ENCODE results near the gene LRTM2. TPM values are rescaled to one million over a fixed set of nuclear protein-coding genes. Genes with fewer than 3 reads are reported as not detected.

Gene LRTM2
- total RNA-seq, 4 donors from 2014 or later, result not detected

DNA sequence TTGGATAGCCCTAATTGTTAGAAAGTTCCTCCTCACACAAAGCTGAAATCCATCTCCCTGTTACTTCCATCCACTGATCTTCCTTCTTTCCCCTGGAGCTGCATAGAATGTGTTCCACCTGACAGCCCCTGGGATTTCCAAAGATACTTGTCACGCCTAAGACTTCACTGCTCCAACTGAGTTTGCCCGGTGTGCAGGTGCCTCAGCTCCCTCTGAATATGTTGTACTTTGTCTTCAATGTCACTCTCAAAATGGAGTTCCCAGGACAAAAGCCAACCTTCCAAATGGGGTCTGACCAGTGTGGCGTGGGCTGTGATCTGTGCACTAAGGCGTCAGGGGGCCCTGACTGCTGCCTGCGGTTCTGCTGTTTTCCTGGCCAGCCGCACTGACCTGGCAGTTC, 55.2 kb downstream of the LRTM2 start:
- WGBS, 2 donors (ENCODE audit: low coverage in 1 of 2), result 55 to 80% methylated on average over 1 to 6 of the region's 6 CpGs
- H3K4me1 ChIP-seq, result no peaks in the 10 kb centered on the region
- H3K27ac ChIP-seq, result no peak overlapping the region
- no peak for ATAC-seq
- H3K4me3 ChIP-seq, result no peak overlapping the region
- H3K9me3 ChIP-seq, result no peaks in the 10 kb centered on the region
- TF ChIP-seq, protein P1, sequence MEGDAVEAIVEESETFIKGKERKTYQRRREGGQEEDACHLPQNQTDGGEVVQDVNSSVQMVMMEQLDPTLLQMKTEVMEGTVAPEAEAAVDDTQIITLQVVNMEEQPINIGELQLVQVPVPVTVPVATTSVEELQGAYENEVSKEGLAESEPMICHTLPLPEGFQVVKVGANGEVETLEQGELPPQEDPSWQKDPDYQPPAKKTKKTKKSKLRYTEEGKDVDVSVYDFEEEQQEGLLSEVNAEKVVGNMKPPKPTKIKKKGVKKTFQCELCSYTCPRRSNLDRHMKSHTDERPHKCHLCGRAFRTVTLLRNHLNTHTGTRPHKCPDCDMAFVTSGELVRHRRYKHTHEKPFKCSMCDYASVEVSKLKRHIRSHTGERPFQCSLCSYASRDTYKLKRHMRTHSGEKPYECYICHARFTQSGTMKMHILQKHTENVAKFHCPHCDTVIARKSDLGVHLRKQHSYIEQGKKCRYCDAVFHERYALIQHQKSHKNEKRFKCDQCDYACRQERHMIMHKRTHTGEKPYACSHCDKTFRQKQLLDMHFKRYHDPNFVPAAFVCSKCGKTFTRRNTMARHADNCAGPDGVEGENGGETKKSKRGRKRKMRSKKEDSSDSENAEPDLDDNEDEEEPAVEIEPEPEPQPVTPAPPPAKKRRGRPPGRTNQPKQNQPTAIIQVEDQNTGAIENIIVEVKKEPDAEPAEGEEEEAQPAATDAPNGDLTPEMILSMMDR (IDR thresholded peaks at IDR 0.05), result no peak
- TF ChIP-seq EP300 (IDR thresholded peaks at IDR 0.05) (no peak), POLR2AphosphoS5 (IDR thresholded peaks at IDR 0.05) (no peak), POLR2A (IDR thresholded peaks at IDR 0.05) (no peak)
- peaks cover 5% of the 10 kb centered on the region for H3K27me3 ChIP-seq
- no peaks in the 10 kb centered on the region for H3K36me3 ChIP-seq

GRCh38 chr12:1876086-1876485, 55.7 kb downstream of the LRTM2 start:
- H3K4me1 ChIP-seq, result no peaks in the 10 kb centered on the region

GRCh38 chr12:1877169-1877878, 57.0 kb downstream of the LRTM2 start:
- WGBS, 2 donors (ENCODE audit: low coverage in 1 of 2), result 84 to 92% methylated on average over 4 to 7 of the region's 8 CpGs
- no peak for ATAC-seq
- no peak for TF ChIP-seq POLR2AphosphoS5 (IDR thresholded peaks at IDR 0.05)
- TF ChIP-seq POLR2A (IDR thresholded peaks at IDR 0.05), result no peak
- TF ChIP-seq, protein P1 (IDR thresholded peaks at IDR 0.05), result no peak
- TF ChIP-seq EP300 (IDR thresholded peaks at IDR 0.05), result no peak
- Histone ChIP-seq H3K27me3 (peaks cover 5% of the 10 kb centered on the region), H3K9me3 (no peaks in the 10 kb centered on the region), H3K4me3 (no peak overlapping the region), H3K4me1 (no peaks in the 10 kb centered on the region), H3K36me3 (no peaks in the 10 kb centered on the region), H3K27ac (no peak overlapping the region)

More at GRCh38 chr12:1876086-1876485, 55.7 kb downstream of the LRTM2 start:
- Histone ChIP-seq H3K4me3 (no peak overlapping the region), H3K9me3 (no peaks in the 10 kb centered on the region), H3K27ac (no peak overlapping the region), H3K27me3 (peaks cover 5% of the 10 kb centered on the region), H3K36me3 (no peaks in the 10 kb centered on the region)
- no peak for ATAC-seq
- TF ChIP-seq POLR2AphosphoS5 (IDR thresholded peaks at IDR 0.05), result no peak
- TF ChIP-seq POLR2A (IDR thresholded peaks at IDR 0.05), result no peak
- no peak for TF ChIP-seq EP300 (IDR thresholded peaks at IDR 0.05)
- TF ChIP-seq, protein P1 (IDR thresholded peaks at IDR 0.05), result no peak
- WGBS, 2 donors (ENCODE audit: low coverage in 1 of 2), result 47 to 54% methylated on average over 2 to 3 of the region's 3 CpGs

DNA sequence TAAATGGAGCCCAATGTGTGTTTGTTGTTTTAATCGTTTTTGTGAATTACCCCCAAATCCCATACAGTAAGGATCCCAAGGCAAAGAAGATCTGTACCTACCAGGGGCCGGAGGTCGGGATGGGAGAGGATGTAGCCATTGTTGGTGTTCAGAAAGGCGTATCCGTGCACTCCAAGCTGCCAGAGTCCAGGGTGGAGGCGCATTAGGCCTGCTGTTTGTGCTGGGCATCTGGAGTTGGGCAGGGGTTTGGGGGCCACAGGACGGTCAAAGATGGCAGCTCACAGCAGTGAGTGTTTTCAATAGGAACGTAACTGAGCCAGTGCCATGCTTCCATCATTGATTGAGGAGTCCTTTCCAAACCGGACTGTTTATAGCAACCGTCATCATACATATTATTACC, 57.8 kb downstream of the LRTM2 start:
- no peaks in the 10 kb centered on the region for H3K36me3 ChIP-seq
- no peak overlapping the region for H3K27ac ChIP-seq
- no peak for ATAC-seq
- no peaks in the 10 kb centered on the region for H3K9me3 ChIP-seq
- no peak overlapping the region for H3K4me3 ChIP-seq
- 94 to 98% methylated on average over 4 to 7 of the region's 10 CpGs for WGBS, 2 donors (ENCODE audit: low coverage in 1 of 2)
- H3K27me3 ChIP-seq, result peaks cover 5% of the 10 kb centered on the region
- no peaks in the 10 kb centered on the region for H3K4me1 ChIP-seq
- TF ChIP-seq POLR2AphosphoS5 (IDR thresholded peaks at IDR 0.05) (no peak), EP300 (IDR thresholded peaks at IDR 0.05) (no peak), POLR2A (IDR thresholded peaks at IDR 0.05) (no peak)
- TF ChIP-seq, protein P1 (IDR thresholded peaks at IDR 0.05), result no peak

- H3K4me1 ChIP-seq, result no peaks in the 10 kb centered on the region
- H3K36me3 ChIP-seq, result no peaks in the 10 kb centered on the region
- peaks cover 5% of the 10 kb centered on the region for H3K27me3 ChIP-seq
- 90% methylated on average over 2 of the region's 5 CpGs; no CpG with 5 or more reads in 1 of the 2 donors for WGBS, 2 donors (ENCODE audit: low coverage in 1 of 2)
- no peak overlapping the region for H3K27ac ChIP-seq
- no peak overlapping the region for H3K4me3 ChIP-seq
- no peaks in the 10 kb centered on the region for H3K9me3 ChIP-seq
- no peak for ATAC-seq
- TF ChIP-seq POLR2AphosphoS5 (IDR thresholded peaks at IDR 0.05) (no peak), POLR2A (IDR thresholded peaks at IDR 0.05) (no peak), EP300 (IDR thresholded peaks at IDR 0.05) (no peak)
- TF ChIP-seq, protein P1 (IDR thresholded peaks at IDR 0.05), result no peak
Observed at GRCh38 chr12:1878695-1879094, 58.3 kb downstream of the LRTM2 start.

All from gastroesophageal sphincter (tissue), 4 donors.